K562 (cell line): Measurements from ENCODE around the gene NFS1. TPM values are rescaled to one million over a fixed set of nuclear protein-coding genes. Genes with fewer than 3 reads are reported as not detected.
A peak's percentile ranks its signal among the peaks of the same experiment; 100 is the strongest.

ENCODE experiments used
- CBFB ChIP-seq: sonication (generic); formaldehyde crosslinking; IDR thresholded peaks from 2 replicates; pipeline ENCODE4 v1.4.0; 2020; ENCODE audit warnings: mild to moderate bottlenecking, missing genetic modification reagents
- CHD7 ChIP-seq: fragments of 200-600 bp; sonication (generic); IDR thresholded peaks from one replicate; pipeline ENCODE4 v1.6.1; 2012; ENCODE audit warnings: mild to moderate bottlenecking, low read depth, low read length, inconsistent platforms
- DEAF1 ChIP-seq: fragments of 450-650 bp; formaldehyde crosslinking; IDR thresholded peaks from 2 replicates; pipeline ENCODE4 v1.4.0; 2020; ENCODE audit warnings: mild to moderate bottlenecking, moderate library complexity
- EZH2 ChIP-seq: IDR thresholded peaks from 2 replicates; pipeline ENCODE4 v1.6.1; 2012; ENCODE audit warnings: low read depth, mild to moderate bottlenecking, inconsistent platforms, low read length, borderline replicate concordance
- KDM5B ChIP-seq: fragments of 200-600 bp; sonication (generic); IDR thresholded peaks from 2 replicates; pipeline ENCODE4 v1.6.1; 2012; ENCODE audit warnings: low read depth, mild to moderate bottlenecking, moderate library complexity, low read length, control low read depth, inconsistent platforms; ENCODE audit not compliant: insufficient replicate concordance
- NR2F6 ChIP-seq: fragments of 450-650 bp; formaldehyde crosslinking; IDR thresholded peaks from 2 replicates; pipeline ENCODE4 v1.4.0; 2020; ENCODE audit warnings: mild to moderate bottlenecking
- SIX5 ChIP-seq, 2 experiments: IDR thresholded peaks; 2 replicates each; pipeline ENCODE4 v1.6.1; 2011; ENCODE audit warnings: low read length in 2 of 2, borderline replicate concordance in 1 of 2, low read depth in 1 of 2, mild to moderate bottlenecking in 1 of 2, moderate library complexity in 1 of 2; ENCODE audit not compliant: insufficient read depth in 1 of 2
- SMAD2 ChIP-seq: fragments of 150-350 bp; IDR thresholded peaks from 2 replicates; pipeline ENCODE4 v1.6.1; 2014; ENCODE audit warnings: low read depth, mild to moderate bottlenecking, low read length
- STAG1 ChIP-seq: sonication (generic); formaldehyde crosslinking; IDR thresholded peaks from 2 replicates; pipeline ENCODE4 v1.5.0; 2020; ENCODE audit warnings: missing genetic modification reagents, borderline replicate concordance
- ZNF398 ChIP-seq: fragments of 250-450 bp; sonication (Bioruptor Pico); IDR thresholded peaks from 2 replicates; pipeline ENCODE4 v1.8.0; 2021; ENCODE audit warnings: moderate library complexity, mild to moderate bottlenecking, inconsistent platforms
- ZNF431 ChIP-seq: sonication (generic); formaldehyde crosslinking; IDR thresholded peaks from 2 replicates; pipeline ENCODE4 v1.8.0; 2022; ENCODE audit warnings: mild to moderate bottlenecking, missing genetic modification reagents
- ZNF77 ChIP-seq: fragments of 250-450 bp; sonication (Bioruptor Pico); IDR thresholded peaks from 2 replicates; pipeline ENCODE4 v1.5.0; 2020
- polyA plus RNA-seq, 8 experiments: library from polyadenylated mRNA; depleted of rRNA in 4 of 8; stranded (reverse) in 5 of 8; unstranded in 3 of 8; fragments of >200 nt; fragmentation: Nextera tagmentation in 2 of 8; fragmentation: Illumina TruSeq in 1 of 8; extraction: Ambion mirVana in 2 of 8; extraction: Trizol in 1 of 8; gene quantifications; 2 replicates each; pipeline versions ENCODE4 v1.2.1 to v1.2.3, GENCODE V29; 2011 to 2014; ENCODE audit warnings: inconsistent platforms in 1 of 8, missing spikeins in 1 of 8
- total RNA-seq, 7 experiments: library from RNA; depleted of rRNA in 6 of 7; stranded (reverse); fragments of >200 nt in 6 of 7; fragmentation: Illumina TruSeq in 2 of 7; extraction: Trizol in 2 of 7; gene quantifications; 2 replicates each; pipeline versions ENCODE4 v1.2.1 to v1.2.3, GENCODE V29; 2011 to 2021; ENCODE audit warnings: low replicate concordance in 1 of 7

Gene NFS1
- total and polyA plus RNA-seq, 9 of the 15 experiments (the other 6 are each of a cell fraction or from before 2014, with no cell fraction given) = 11.5 to 84.8 (median 47.1) TPM

- TF ChIP-seq CHD7 = no peak
- peak; percentile 15; the same call in 1 of the 2 replicates for TF ChIP-seq STAG1 (CRISPR knock-in tag)
- peak; percentile 96 for TF ChIP-seq KDM5B
- no peak for TF ChIP-seq SIX5 (IDR thresholded peaks at IDR 0.05; ENCODE audit: borderline replicate concordance in 1 of 2, insufficient read depth in 1 of 2, low read depth in 1 of 2, low read length in 2 of 2)
- TF ChIP-seq NR2F6 (CRISPR knock-in tag) = no peak
- TF ChIP-seq CBFB = no peak; the same call in 1 of the 2 replicates
- no peak for TF ChIP-seq ZNF398 (CRISPR knock-in tag)
- no peak for TF ChIP-seq ZNF77 (CRISPR knock-in tag)
- no peak for TF ChIP-seq DEAF1 (CRISPR knock-in tag)
- TF ChIP-seq EZH2 = no peak
- no peak for TF ChIP-seq SMAD2
- no peak for TF ChIP-seq ZNF431 (CRISPR knock-in tag)
Observed at GRCh38 chr20:35664466-35665206, 34.5 kb downstream of the NFS1 start, which contains the start of the genes CPNE1 and RBM12 (continued).
